Muscle of leg (tissue), 16 donors: ENCODE results near the gene GOLT1B. TPM values are rescaled to one million over a fixed set of nuclear protein-coding genes. Genes with fewer than 3 reads are reported as not detected.
"Not testable (repeated sequence)": the region's sequence is repeated elsewhere in the genome, so short reads cannot be mapped to it uniquely, and the experiment has no call there.

Experiments used
- DNase-seq: peaks from one replicate; pipeline ENCODE4 v3.0.0; 2013
- H3K27ac ChIP-seq: one replicate; pipeline ENCODE4 v1.5.1; 2013; ENCODE audit warnings: mild to moderate bottlenecking, low read length, control low read depth
- H3K27me3 ChIP-seq: one replicate; pipeline ENCODE4 v1.6.1; 2013; ENCODE audit warnings: low read length; ENCODE audit not compliant: control insufficient read depth, insufficient read depth
- H3K36me3 ChIP-seq: one replicate; pipeline ENCODE4 v1.6.1; 2013; ENCODE audit warnings: low read length; ENCODE audit not compliant: control insufficient read depth, insufficient read depth
- H3K4me1 ChIP-seq: one replicate; pipeline ENCODE4 v1.6.1; 2013; ENCODE audit warnings: low read length; ENCODE audit not compliant: control insufficient read depth, insufficient read depth
- H3K4me3 ChIP-seq: one replicate; pipeline ENCODE4 v1.5.1; 2013; ENCODE audit warnings: low read length, control low read depth
- H3K9me3 ChIP-seq: replicated peaks from 2 replicates; pipeline ENCODE4 v1.6.1; 2013; ENCODE audit warnings: low read depth, low read length; ENCODE audit not compliant: control insufficient read depth
- WGBS: methylation state at CpG from one replicate; pipeline ENCODE4 v1.1.5; 2013; ENCODE audit warnings: missing lambda C conversion rate; ENCODE audit not compliant: insufficient coverage; 5-methylcytosine and 5-hydroxymethylcytosine counted together
- long read RNA-seq, 11 donors: transcript quantifications; one replicate each; lab custom pipeline, GENCODE V29; 2026
- polyA plus RNA-seq, 8 donors: library from polyadenylated mRNA; unstranded; fragments of 120-200 nt; gene quantifications; one replicate each; pipeline versions ENCODE4 v1.2.1 to v1.2.3, GENCODE V29; 2013; ENCODE audit warnings: inconsistent platforms in 1 of 8, low replicate concordance in 1 of 8; ENCODE audit not compliant: insufficient read length in 8 of 8, insufficient read depth in 1 of 8
- total RNA-seq: library from RNA; stranded (reverse); fragments of 120-200 nt; gene quantifications from one replicate; pipeline ENCODE4 v1.2.4, GENCODE V29; 2013

GOLT1B gene
- 41.0 TPM for total RNA-seq
- polyA plus RNA-seq = 10 to 100 TPM; 29.3 to 50.4 (median 39.3) TPM
- long read RNA-seq, donor 1, transcript GOLT1B-201 (5 exons, 3,227 nt) = major isoform, 5 of 8 reads
- long read RNA-seq, donor 1, partial matches to known transcripts = 0 of 8 reads
- long read RNA-seq, donor 1, other reads (novel, unspliced or antisense) = 0 of 8 reads
- long read RNA-seq, donor 2, partial matches to known transcripts = 0 of 1 reads
- long read RNA-seq, donor 2, other reads (novel, unspliced or antisense) = 0 of 1 reads
- long read RNA-seq, donor 3, transcript GOLT1B-201 (5 exons, 3,227 nt) = major isoform, 7 of 8 reads
- long read RNA-seq, donor 3, partial matches to known transcripts = 0 of 8 reads
- long read RNA-seq, donor 3, other reads (novel, unspliced or antisense) = 0 of 8 reads
- long read RNA-seq, donor 4, transcript GOLT1B-201 (5 exons, 3,227 nt) = major isoform, 14 of 16 reads
- long read RNA-seq, donor 4, partial matches to known transcripts = 0 of 16 reads
- long read RNA-seq, donor 4, other reads (novel, unspliced or antisense) = 0 of 16 reads
- long read RNA-seq, donor 5, transcript GOLT1B-201 (5 exons, 3,227 nt) = major isoform, 31 of 32 reads
- long read RNA-seq, donor 5, partial matches to known transcripts = 0 of 32 reads
- long read RNA-seq, donor 5, other reads (novel, unspliced or antisense) = 0 of 32 reads
- long read RNA-seq, donor 6, transcript GOLT1B-201 (5 exons, 3,227 nt) = major isoform, 16 of 22 reads
- long read RNA-seq, donor 6, partial matches to known transcripts = 0 of 22 reads
- long read RNA-seq, donor 6, other reads (novel, unspliced or antisense) = 0 of 22 reads
- long read RNA-seq, donor 7, transcript GOLT1B-201 (5 exons, 3,227 nt) = major isoform, 17 of 20 reads
- long read RNA-seq, donor 7, partial matches to known transcripts = 0 of 20 reads
- long read RNA-seq, donor 7, other reads (novel, unspliced or antisense) = 0 of 20 reads
- long read RNA-seq, donor 8, transcript GOLT1B-201 (5 exons, 3,227 nt) = major isoform, 17 of 21 reads
- long read RNA-seq, donor 8, partial matches to known transcripts = 0 of 21 reads
- long read RNA-seq, donor 8, other reads (novel, unspliced or antisense) = 0 of 21 reads
- long read RNA-seq, donor 9, transcript GOLT1B-201 (5 exons, 3,227 nt) = major isoform, 9 of 10 reads
- long read RNA-seq, donor 9, partial matches to known transcripts = 0 of 10 reads
- long read RNA-seq, donor 9, other reads (novel, unspliced or antisense) = 0 of 10 reads
- long read RNA-seq, donor 10, transcript GOLT1B-201 (5 exons, 3,227 nt) = major isoform, 18 of 19 reads
- long read RNA-seq, donor 10, partial matches to known transcripts = 0 of 19 reads
- long read RNA-seq, donor 10, other reads (novel, unspliced or antisense) = 0 of 19 reads
- long read RNA-seq, donor 11, transcript GOLT1B-201 (5 exons, 3,227 nt) = major isoform, 16 of 22 reads
- long read RNA-seq, donor 11, partial matches to known transcripts = 0 of 22 reads
- long read RNA-seq, donor 11, other reads (novel, unspliced or antisense) = 0 of 22 reads

GRCh38 chr12:21501258-21502163 lies at the start of gene GOLT1B, which contains the start of gene RECQL:
Gene GOLT1B, plus strand, starts transcription at chr12:21501789. Its CDS starts 135 bp downstream, at chr12:21501924.
Gene RECQL, minus strand, starts transcription at chr12:21501635. Its CDS starts 2,065 bp downstream, at chr12:21499570.
- Histone ChIP-seq H3K9me3 (no peaks in the 10 kb centered on the region), H3K36me3 (peaks cover 19% of the 10 kb centered on the region), H3K4me3 (peak within 1 kb of the TSS; percentile 97), H3K27ac (peak within 1 kb of the TSS; percentile 97), H3K4me1 (peaks cover 12% of the 10 kb centered on the region), H3K27me3 (no peaks in the 10 kb centered on the region)
- peak; percentile 99 for DNase-seq
- under 1% methylated on average over 44 of the region's 61 CpGs for WGBS

- Histone ChIP-seq H3K36me3 (peaks cover 15% of the 10 kb centered on the region), H3K4me1 (no peaks in the 10 kb centered on the region), H3K27ac (no peak overlapping the region), H3K9me3 (no peaks in the 10 kb centered on the region), H3K4me3 (no peak overlapping the region), H3K27me3 (no peaks in the 10 kb centered on the region)
- no peak for DNase-seq
- 100% methylated on average over 1 of the region's 4 CpGs for WGBS
Measured at GRCh38 chr12:21453312-21453852, 48.2 kb upstream of the GOLT1B start.

- DNase-seq = no peak
- Histone ChIP-seq H3K4me1 (no peaks in the 10 kb centered on the region), H3K9me3 (no peaks in the 10 kb centered on the region), H3K27me3 (no peaks in the 10 kb centered on the region), H3K27ac (no peak overlapping the region), H3K4me3 (no peak overlapping the region), H3K36me3 (peaks cover 23% of the 10 kb centered on the region)
- no CpG with 5 or more reads among the region's 7 CpGs for WGBS
Measured at GRCh38 chr12:21456291-21456780, 45.3 kb upstream of the GOLT1B start.

- H3K4me3 ChIP-seq = no peak overlapping the region
- no peaks in the 10 kb centered on the region for H3K27me3 ChIP-seq
- no peak for DNase-seq
- WGBS = 50% methylated on average over 1 of the region's 2 CpGs
- H3K4me1 ChIP-seq = no peaks in the 10 kb centered on the region
- H3K36me3 ChIP-seq = peaks cover 24% of the 10 kb centered on the region
- no peaks in the 10 kb centered on the region for H3K9me3 ChIP-seq
- no peak overlapping the region for H3K27ac ChIP-seq
Measured at GRCh38 chr12:21459474-21459873, 42.1 kb upstream of the GOLT1B start.

GRCh38 chr12:21467334-21467733 lies 34.3 kb upstream of the GOLT1B start:
- WGBS = no CpG with 5 or more reads among the region's 2 CpGs
- peaks cover 11% of the 10 kb centered on the region for H3K36me3 ChIP-seq
- not testable (repeated sequence) for H3K27ac ChIP-seq

GRCh38 chr12:21471294-21471693 lies 30.3 kb upstream of the GOLT1B start:
- no peak overlapping the region for H3K4me3 ChIP-seq
- H3K27me3 ChIP-seq = no peaks in the 10 kb centered on the region
- peaks cover 17% of the 10 kb centered on the region for H3K36me3 ChIP-seq
- no peak for DNase-seq
- H3K27ac ChIP-seq = no peak overlapping the region
- H3K9me3 ChIP-seq = no peaks in the 10 kb centered on the region
- H3K4me1 ChIP-seq = no peaks in the 10 kb centered on the region
- no CpG with 5 or more reads among the region's 2 CpGs for WGBS

More at GRCh38 chr12:21467334-21467733, 34.3 kb upstream of the GOLT1B start:
- H3K4me1 ChIP-seq, H3K9me3 ChIP-seq, DNase-seq, H3K4me3 ChIP-seq, H3K27me3 ChIP-seq: not testable (repeated sequence)

- peaks cover 17% of the 10 kb centered on the region for H3K36me3 ChIP-seq
- H3K4me1 ChIP-seq = no peaks in the 10 kb centered on the region
- no peak for DNase-seq
- WGBS = 94% methylated on average over 4 of the region's 7 CpGs
- no peaks in the 10 kb centered on the region for H3K27me3 ChIP-seq
- H3K27ac ChIP-seq = no peak overlapping the region
- no peak overlapping the region for H3K4me3 ChIP-seq
- H3K9me3 ChIP-seq = no peaks in the 10 kb centered on the region
Measured at GRCh38 chr12:21472197-21472823, 29.3 kb upstream of the GOLT1B start.

GRCh38 chr12:21475552-21475951 lies 26.0 kb upstream of the GOLT1B start:
- Histone ChIP-seq H3K9me3 (no peaks in the 10 kb centered on the region), H3K36me3 (peaks cover 33% of the 10 kb centered on the region), H3K4me1 (no peaks in the 10 kb centered on the region), H3K27ac (no peak overlapping the region), H3K27me3 (no peaks in the 10 kb centered on the region), H3K4me3 (no peak overlapping the region)
- WGBS = no CpG with 5 or more reads among the region's 1 CpG
- no peak for DNase-seq
